HG03439 (cell line): ENCODE measurements around the gene BRD3.
"Not testable (repeated sequence)": the region's sequence is repeated elsewhere in the genome, so short reads cannot be mapped to it uniquely, and the experiment has no call there.

Experiments
- ATAC-seq: cut with Tn5 transposase; IDR thresholded peaks from one replicate; pipeline ENCODE4 v1.9.1; 2021; ENCODE audit warnings: mild to moderate bottlenecking, moderate library complexity; ENCODE audit not compliant: unreplicated experiment

BRD3 gene

DNA sequence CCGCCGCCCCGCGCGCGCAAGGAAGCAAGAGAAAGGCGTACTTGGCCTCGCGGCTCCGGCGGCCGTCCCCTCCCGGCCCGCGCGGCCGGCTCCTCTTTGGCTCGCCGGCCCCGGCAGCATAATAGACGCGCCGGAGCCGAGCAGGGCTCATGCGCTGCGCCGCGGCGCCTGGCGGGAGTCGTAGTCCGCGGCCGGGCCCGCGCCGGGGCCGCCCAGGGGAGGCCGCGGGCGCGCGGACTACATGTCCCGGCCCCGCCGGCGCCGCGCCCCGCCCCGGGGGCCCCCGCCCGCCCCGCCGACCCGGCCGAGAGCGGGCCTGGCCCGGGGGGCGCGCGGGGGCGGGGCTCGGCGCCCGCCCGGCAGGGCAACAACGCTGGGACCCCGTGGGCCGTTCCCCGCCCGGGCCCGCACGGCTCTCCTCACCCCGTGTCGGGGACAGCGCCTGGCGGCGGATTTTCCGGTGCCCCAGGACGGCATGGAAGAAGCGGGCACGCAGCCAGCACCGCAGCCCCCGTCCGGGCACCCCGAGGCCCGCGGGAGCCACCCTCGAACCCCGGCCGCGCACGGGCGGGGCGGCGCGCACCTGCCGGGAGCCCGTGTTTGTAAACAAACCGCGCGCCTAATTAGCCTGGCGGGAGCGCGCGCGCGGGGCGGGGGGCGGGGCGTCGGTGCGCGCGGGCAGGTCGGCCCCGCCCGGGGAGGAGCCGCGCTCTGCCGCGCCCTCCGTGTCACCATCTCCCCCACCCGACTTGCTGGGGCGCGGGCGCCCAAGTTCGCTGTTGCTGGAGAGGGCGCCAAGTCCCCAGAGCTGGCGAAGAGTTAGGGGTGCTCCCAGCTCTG, at the start of gene BRD3:
Gene BRD3, minus strand, starts transcription at position 123 of the 840 bp plus-strand sequence. CDS start 14,549 bp downstream, outside the sequence.
- ATAC-seq = peak; percentile 65

DNA sequence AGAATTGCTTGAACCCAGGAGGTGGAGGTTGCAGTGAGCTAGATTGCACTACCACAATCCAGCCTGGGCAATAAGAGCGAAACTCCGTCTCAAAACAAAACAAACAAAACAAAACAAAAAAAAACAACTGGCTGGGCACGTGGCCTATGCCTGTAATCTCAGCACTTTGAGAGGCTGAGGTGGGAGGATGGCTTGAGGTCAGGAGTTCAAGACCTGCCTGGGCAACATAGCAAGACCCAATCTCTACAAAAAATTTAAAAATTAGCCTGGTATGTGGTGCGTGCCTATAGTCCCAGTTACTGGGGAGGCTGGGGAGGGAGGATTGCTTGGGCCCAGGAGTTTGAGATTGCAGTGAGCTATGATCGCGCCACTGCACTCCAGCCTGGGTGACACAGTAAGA, 44.7 kb upstream of the BRD3 start:
- no peak for ATAC-seq

DNA sequence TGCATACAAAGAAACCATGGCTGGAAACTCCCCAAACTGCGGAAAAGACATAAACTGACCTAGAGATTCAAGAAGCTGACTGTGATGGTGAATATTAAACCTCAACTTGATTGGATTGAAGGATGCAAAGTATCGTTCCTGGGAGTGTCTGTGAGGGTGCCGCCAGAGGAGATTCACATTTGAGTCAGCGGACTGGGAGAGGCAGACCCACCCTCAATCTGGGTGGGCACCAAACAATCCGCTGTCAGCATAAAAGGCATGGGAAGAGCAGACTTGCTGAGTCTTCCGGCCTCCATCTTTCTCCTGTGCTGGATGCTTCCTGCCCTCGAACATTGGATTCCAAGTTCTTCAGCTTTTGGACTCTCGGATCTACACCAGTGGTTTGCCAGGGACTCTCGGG, 43.2 kb upstream of the BRD3 start:
- no peak for ATAC-seq

DNA sequence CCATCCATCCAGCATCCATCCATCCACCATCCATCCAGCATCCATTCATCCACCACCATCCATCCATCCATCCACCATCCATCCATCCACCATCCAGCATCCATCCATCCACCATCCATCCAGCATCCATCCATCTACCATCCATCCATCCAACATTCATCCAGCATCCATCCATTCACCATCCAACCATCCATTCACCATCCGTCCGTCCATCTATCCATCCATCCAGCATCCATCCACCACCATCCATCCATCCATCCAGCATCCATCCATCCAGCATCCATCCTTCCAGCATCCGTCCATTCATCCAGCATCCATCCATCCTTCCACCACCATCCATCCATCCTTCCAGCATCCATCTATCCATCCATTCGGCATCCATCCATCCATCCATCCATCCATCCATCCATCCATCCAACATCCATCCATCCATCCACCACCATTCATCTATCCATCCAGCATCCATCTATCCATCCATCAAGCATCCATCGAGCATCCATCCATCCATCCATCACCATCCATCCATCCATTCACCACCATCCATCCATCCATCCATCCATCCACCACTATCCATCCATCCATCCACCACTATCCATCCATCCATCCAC, 35.7 kb upstream of the BRD3 start:
- ATAC-seq = no peak

GRCh38 chr9:134101623-134102149, 33.9 kb upstream of the BRD3 start:
- no peak for ATAC-seq

GRCh38 chr9:134101133-134101532, 33.3 kb upstream of the BRD3 start:
- ATAC-seq = not testable (repeated sequence)

DNA sequence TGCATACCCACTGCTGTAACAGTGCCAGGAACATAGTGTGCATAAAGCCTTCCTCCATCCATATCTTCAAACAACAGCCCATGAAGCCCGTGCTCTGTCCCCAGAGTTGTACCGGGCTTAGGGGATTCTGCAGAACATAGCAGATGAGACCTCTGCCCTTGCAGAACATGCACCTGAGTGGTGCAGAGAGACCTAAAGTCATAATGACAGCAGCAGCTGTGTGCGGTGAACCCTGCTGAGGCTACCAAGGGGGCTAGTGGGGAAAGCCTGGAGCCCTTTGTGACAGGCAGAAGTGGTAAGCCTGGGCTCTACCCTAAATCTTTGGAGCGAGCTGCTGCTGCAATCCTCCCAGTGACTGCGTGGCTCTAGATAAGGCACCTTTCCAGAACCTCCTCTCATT, 32.2 kb upstream of the BRD3 start:
- no peak for ATAC-seq

DNA sequence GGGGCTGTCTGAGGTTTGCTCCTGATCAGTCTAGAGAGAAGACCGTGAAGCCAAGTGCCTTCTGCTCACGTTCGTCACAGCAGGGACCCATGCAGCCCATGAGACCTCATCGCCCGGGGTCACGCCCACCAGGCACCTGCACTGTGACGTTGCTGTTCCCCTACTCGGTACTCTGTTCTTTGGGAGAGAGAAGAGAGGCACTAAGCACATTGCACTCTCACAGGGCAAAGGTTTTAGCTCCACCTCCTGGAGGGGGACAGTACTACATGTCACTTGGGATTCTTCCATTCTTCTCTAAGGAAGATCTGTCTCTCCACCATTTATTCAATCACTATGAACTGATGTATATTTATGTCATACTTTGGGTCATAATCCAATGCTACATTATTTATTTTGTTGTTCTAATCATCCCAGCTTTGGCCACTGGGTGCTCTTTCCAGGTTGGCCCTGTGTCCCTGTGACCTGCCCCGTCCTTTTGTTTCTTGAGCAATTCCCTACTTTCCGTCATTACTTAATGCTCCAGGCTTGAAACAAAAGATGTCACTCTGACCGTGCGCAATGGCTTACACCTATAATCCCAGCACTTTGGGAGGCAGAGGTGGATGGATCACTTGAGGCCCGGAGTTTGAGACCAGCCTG, 31.4 kb upstream of the BRD3 start:
- no peak for ATAC-seq

- ATAC-seq = no peak
These were observed 22.1 kb upstream of the BRD3 start for GRCh38 chr9:134089972-134090371.

DNA sequence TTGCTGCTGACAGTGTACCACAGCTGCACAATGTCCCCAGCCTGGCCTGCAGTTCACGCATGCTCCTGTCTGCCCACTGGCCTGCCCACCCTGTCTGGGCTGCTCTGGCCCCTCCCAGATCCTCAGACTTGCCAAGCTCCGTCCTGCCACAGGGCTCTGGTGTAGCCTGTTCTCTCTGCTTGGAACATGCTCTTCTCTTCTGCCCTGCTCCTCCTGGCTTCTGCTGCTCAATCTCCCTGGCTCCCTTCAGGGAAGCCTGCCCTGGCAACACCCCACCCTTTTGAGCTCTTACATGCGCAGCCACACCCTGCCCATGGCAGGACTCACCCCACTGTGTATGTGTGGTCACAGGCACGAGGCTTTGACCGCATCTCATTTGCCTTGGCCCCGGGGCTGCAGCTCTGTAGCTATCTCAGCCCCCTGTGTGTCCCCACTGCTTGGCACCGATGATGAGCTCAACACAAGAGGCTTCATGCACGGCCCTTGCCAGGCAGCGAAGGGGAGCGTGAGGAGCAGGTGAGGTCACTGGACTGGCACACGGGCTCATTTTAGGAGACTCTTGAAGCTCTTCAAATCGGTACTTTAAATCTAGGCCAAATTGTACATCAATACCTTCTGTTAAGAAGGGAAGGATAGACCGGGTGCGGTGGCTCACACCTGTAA, 20.4 kb upstream of the BRD3 start:
- no peak for ATAC-seq

DNA sequence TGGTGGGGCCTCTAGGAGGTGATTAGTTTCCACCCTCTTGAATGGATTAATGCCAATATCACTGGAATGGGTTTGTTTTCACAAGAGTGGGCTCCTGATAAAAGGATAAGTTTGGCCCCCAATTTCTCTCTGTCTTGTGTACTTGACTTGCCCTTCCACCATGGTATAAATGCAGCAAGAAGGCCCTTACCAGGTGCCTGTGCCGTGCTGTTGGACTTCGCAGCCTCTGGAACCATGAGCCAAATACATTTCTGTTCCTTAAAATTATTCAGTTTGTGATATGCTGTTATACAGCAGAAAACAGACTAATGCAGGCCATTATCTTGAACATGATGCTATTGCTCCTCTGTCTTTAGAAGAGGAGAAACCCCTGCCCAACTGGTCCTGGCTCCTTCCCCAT, 17.8 kb upstream of the BRD3 start:
- ATAC-seq = no peak

- no peak for ATAC-seq
These were observed 15.6 kb upstream of the BRD3 start for GRCh38 chr9:134083451-134083850.

- ATAC-seq = no peak
These were observed 8.8 kb upstream of the BRD3 start for GRCh38 chr9:134076644-134077043.

GRCh38 chr9:134075689-134076088, 7.9 kb upstream of the BRD3 start:
- not testable (repeated sequence) for ATAC-seq

DNA sequence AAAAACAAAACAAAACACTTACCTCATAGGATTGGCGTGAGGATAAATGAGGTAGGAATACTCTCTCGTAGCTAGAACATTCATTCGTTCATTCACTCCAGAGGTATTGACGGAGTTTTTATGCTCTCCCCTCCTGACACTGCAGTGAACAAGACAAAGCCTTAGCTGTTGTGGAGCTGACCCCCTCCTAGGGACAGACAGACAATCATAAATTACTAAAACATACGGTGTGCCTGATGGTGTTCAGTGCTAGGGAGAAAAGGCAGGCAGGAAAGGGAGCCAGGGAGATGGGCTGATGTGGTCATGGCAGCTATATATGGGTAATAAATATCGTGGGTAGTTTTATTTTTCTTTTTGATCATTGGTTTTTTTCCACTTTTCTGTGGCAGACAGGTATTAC, 5.7 kb upstream of the BRD3 start:
- no peak for ATAC-seq

- ATAC-seq = not testable (repeated sequence)
These were observed 4.9 kb upstream of the BRD3 start for GRCh38 chr9:134072683-134073082.

DNA sequence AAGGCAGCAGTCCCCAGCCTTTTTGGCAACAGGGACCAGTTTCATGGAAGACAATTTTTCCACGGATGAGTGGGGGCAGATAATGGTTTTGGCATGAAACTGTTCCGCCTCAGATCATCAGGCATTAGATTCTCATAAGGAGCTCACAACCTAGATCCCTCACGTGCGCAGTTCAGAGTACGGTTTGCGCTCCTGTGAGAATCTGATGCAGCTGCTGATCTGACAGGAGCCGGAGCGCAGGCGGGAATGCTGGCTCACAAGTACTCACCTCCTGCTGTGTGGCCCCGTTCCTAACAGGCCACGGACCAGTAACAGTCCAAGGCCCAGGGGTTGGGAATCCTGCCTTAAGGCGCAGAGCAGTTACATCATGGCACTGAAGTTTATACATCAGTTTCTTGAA, 3.3 kb upstream of the BRD3 start:
- ATAC-seq = no peak

GRCh38 chr9:134069480-134070399, 1.9 kb upstream of the BRD3 start:
- no peak for ATAC-seq

- ATAC-seq = no peak
These were observed 1.1 kb upstream of the BRD3 start for GRCh38 chr9:134068744-134069479.
